HG03064 (cell line): ENCODE data around the gene LTB4R.

Source experiments
- ATAC-seq: cut with Tn5 transposase; IDR thresholded peaks from one replicate; pipeline ENCODE4 v1.9.1; 2021; ENCODE audit warnings: low read depth; ENCODE audit not compliant: unreplicated experiment

Gene LTB4R

GRCh38 chr14:24298892-24299254 is 12.4 kb upstream of the LTB4R start:
- ATAC-seq = no peak

GRCh38 chr14:24299255-24300191 is 11.8 kb upstream of the LTB4R start, which contains the start of the genes DHRS1 and NOP9:
Gene DHRS1, minus strand, starts transcription at chr14:24299780. Its CDS starts 674 bp downstream, at chr14:24299106.
Gene NOP9, plus strand, starts transcription at chr14:24299850. Its CDS starts 105 bp downstream, at chr14:24299955.
- peak; percentile 74 for ATAC-seq

GRCh38 chr14:24300326-24300980 is 10.8 kb upstream of the LTB4R start:
- ATAC-seq = no peak

- no peak for ATAC-seq
Observed at GRCh38 chr14:24304019-24304387, 7.3 kb upstream of the LTB4R start.

- no peak for ATAC-seq
Observed at GRCh38 chr14:24307156-24307574, 4.1 kb upstream of the LTB4R start.

GRCh38 chr14:24307575-24308341 is 3.5 kb upstream of the LTB4R start, which contains the start of gene CIDEB:
Gene CIDEB, minus strand, starts transcription at chr14:24307977. Its CDS starts 119 bp downstream, at chr14:24307858.
- ATAC-seq = no peak

- no peak for ATAC-seq
Observed at GRCh38 chr14:24308342-24309124, 2.8 kb upstream of the LTB4R start.

GRCh38 chr14:24309538-24310264 is 1.6 kb upstream of the LTB4R start, which contains the start of gene LTB4R2:
Gene LTB4R2, plus strand, starts transcription at chr14:24310140. Its CDS starts 525 bp downstream, at chr14:24310665.
- no peak for ATAC-seq

GRCh38 chr14:24310265-24310645 is 1.0 kb upstream of the LTB4R start:
- ATAC-seq = no peak

GRCh38 chr14:24311837-24312615 is 724 bp downstream of the LTB4R start:
- ATAC-seq = no peak

GRCh38 chr14:24312736-24313507 is 1.6 kb downstream of the LTB4R start:
- no peak for ATAC-seq

GRCh38 chr14:24313913-24314312 is 2.6 kb downstream of the LTB4R start:
- ATAC-seq = no peak

GRCh38 chr14:24314377-24315193 is 3.3 kb downstream of the LTB4R start:
- no peak for ATAC-seq

GRCh38 chr14:24315243-24315806 is 4.0 kb downstream of the LTB4R start:
- ATAC-seq = no peak

- ATAC-seq = no peak
Observed at GRCh38 chr14:24315807-24316596, 4.7 kb downstream of the LTB4R start.

GRCh38 chr14:24316597-24316950 is 5.3 kb downstream of the LTB4R start:
- ATAC-seq = no peak
